Heart left ventricle (tissue), 13 donors: ENCODE measurements around the gene LMX1A.

Experiments used
- CTCF ChIP-seq, 12 donors: fragments of 200-600 bp; sonication (generic) in 4 of 12; IDR thresholded peaks; one replicate each; pipeline versions ENCODE4 v1.5.0 to v1.8.0; 2018 to 2022; ENCODE audit warnings: antibody characterized with exemption in 12 of 12, mild to moderate bottlenecking in 5 of 12
- POLR2A ChIP-seq, 2 donors: fragments of 450-650 bp; IDR thresholded peaks; one replicate each; pipeline ENCODE4 v1.6.1; 2017; ENCODE audit warnings: antibody characterized with exemption in 2 of 2, mild to moderate bottlenecking in 2 of 2, moderate library complexity in 2 of 2
- donor health status: ischemic (EF 13 %, LVEDD 7.1; RV severe dilation, severe dysfunction).
- donor health status: DM: no; HTN: yes; CAD: no.
- donor health status: DM: no; HTN: no; CAD: no.
- donor health status: ischemic (EF 25% LVEDD 6.9; RV normal size, moderate dysfunction).
- donor health status: ischemic (EF 25% LVEDD 5.7; RV mildly dilated, moderate dysfunction).
- donor health status: ischemic (EF 35%, LVEDD 5.7; RV mildly dilated, moderate dysfunction).
- donor health status: nonischemic (EF 11% LVEDD 7.7; RV severe dilation, severe dysfunction).
- donor health status: DM: yes; HTN: yes; CAD: no.
- donor health status: PGD.
- donor health status: ischemic (EF 29% LVEDD 5.4; RV normal size, mild dysfunction).
- donor health status: nonischemic (EF 23%, LVEDD 6.1; RV moderate dilation, normal function).

- no peak for TF ChIP-seq CTCF (IDR thresholded peaks at IDR 0.05)
- no peak for TF ChIP-seq POLR2A (IDR thresholded peaks at IDR 0.05)
These were observed 26.0 kb downstream of the LMX1A start for GRCh38 chr1:165330483-165330882.
